H9 (cell line): ENCODE measurements around the gene IGSF9B. TPM values are rescaled to one million over a fixed set of nuclear protein-coding genes. Genes with fewer than 3 reads are reported as not detected.

Experiments used
- DNase-seq: peaks from one replicate; pipeline ENCODE4 v3.0.0-alpha.2; 2017
- H2AFZ ChIP-seq: one replicate; pipeline ENCODE4 v1.6.1; 2013; ENCODE audit warnings: mild to moderate bottlenecking, low read length, control low read depth, moderate library complexity
- H2AK5ac ChIP-seq: 2 replicates; pipeline ENCODE4 v1.6.1; 2013; ENCODE audit warnings: low read length, control low read depth, mixed read lengths; ENCODE audit not compliant: insufficient read length
- H2BK120ac ChIP-seq: one replicate; pipeline ENCODE4 v1.6.1; 2013; ENCODE audit warnings: low read depth, mild to moderate bottlenecking, low read length, control low read depth, inconsistent platforms; ENCODE audit not compliant: poor library complexity, severe bottlenecking
- H2BK12ac ChIP-seq: 2 replicates; pipeline ENCODE4 v1.6.1; 2013; ENCODE audit warnings: low read length, control low read depth, mixed read lengths, low read depth; ENCODE audit not compliant: insufficient read length
- H2BK15ac ChIP-seq: 2 replicates; pipeline ENCODE4 v1.6.1; 2013; ENCODE audit warnings: low read depth, low read length, control low read depth
- H2BK20ac ChIP-seq: one replicate; pipeline ENCODE4 v1.6.1; 2013; ENCODE audit warnings: low read depth, mild to moderate bottlenecking, low read length, control low read depth, inconsistent platforms; ENCODE audit not compliant: poor library complexity, severe bottlenecking
- H2BK5ac ChIP-seq: 2 replicates; pipeline ENCODE4 v1.6.1; 2013; ENCODE audit warnings: low read length, control low read depth, mixed read lengths; ENCODE audit not compliant: insufficient read length
- H3K14ac ChIP-seq: 2 replicates; pipeline ENCODE4 v1.6.1; 2013; ENCODE audit warnings: low read length, control low read depth; ENCODE audit not compliant: insufficient read depth
- H3K18ac ChIP-seq: 2 replicates; pipeline ENCODE4 v1.6.1; 2013; ENCODE audit warnings: low read depth, mild to moderate bottlenecking, mixed read lengths, low read length, control low read depth; ENCODE audit not compliant: insufficient read length
- H3K23ac ChIP-seq: 2 replicates; pipeline ENCODE4 v1.6.1; 2013; ENCODE audit warnings: low read length, control low read depth, mixed read lengths, low read depth; ENCODE audit not compliant: insufficient read length
- H3K23me2 ChIP-seq: 2 replicates; pipeline ENCODE4 v1.6.1; 2013; ENCODE audit warnings: low read depth, mild to moderate bottlenecking, mixed read lengths, low read length, control low read depth; ENCODE audit not compliant: insufficient read length, poor library complexity, severe bottlenecking
- H3K27ac ChIP-seq: 2 replicates; pipeline ENCODE4 v1.5.1; 2013; ENCODE audit warnings: low read length, control low read depth, mixed read lengths, low read depth; ENCODE audit not compliant: insufficient read length
- H3K27me3 ChIP-seq: 2 replicates; pipeline ENCODE4 v1.6.1; 2013; ENCODE audit warnings: low read length, control low read depth, inconsistent platforms; ENCODE audit not compliant: insufficient read depth
- H3K4ac ChIP-seq: 2 replicates; pipeline ENCODE4 v1.6.1; 2013; ENCODE audit warnings: low read depth, mild to moderate bottlenecking, control low read depth, inconsistent platforms, low read length, moderate library complexity
- H3K4me1 ChIP-seq: 2 replicates; pipeline ENCODE4 v1.6.1; 2013; ENCODE audit warnings: low read length, control low read depth, inconsistent platforms; ENCODE audit not compliant: insufficient read depth
- H3K4me2 ChIP-seq: 2 replicates; pipeline ENCODE4 v1.6.1; 2013; ENCODE audit warnings: low read length, control low read depth, mixed read lengths; ENCODE audit not compliant: insufficient read length, insufficient read depth
- H3K56ac ChIP-seq: 2 replicates; pipeline ENCODE4 v1.6.1; 2013; ENCODE audit warnings: low read depth, mild to moderate bottlenecking, mixed read lengths, low read length, control low read depth; ENCODE audit not compliant: insufficient read length
- H3K79me1 ChIP-seq: 2 replicates; pipeline ENCODE4 v1.6.1; 2013; ENCODE audit warnings: low read depth, mild to moderate bottlenecking, moderate library complexity, low read length, control low read depth, inconsistent platforms; ENCODE audit not compliant: insufficient read depth, poor library complexity, severe bottlenecking
- H3K79me2 ChIP-seq: 2 replicates; pipeline ENCODE4 v1.6.1; 2013; ENCODE audit warnings: low read length, control low read depth, inconsistent platforms; ENCODE audit not compliant: insufficient read depth
- H3K9ac ChIP-seq: 2 replicates; pipeline ENCODE4 v1.6.1; 2013; ENCODE audit warnings: low read length, control low read depth, mixed read lengths; ENCODE audit not compliant: insufficient read length; ENCODE audit errors: extremely low read depth
- H3K9me3 ChIP-seq: one replicate; pipeline ENCODE4 v1.6.1; 2013; ENCODE audit warnings: low read depth, low read length, inconsistent platforms; ENCODE audit not compliant: control insufficient read depth
- H3T11ph ChIP-seq: one replicate; pipeline ENCODE4 v1.6.1; 2013; ENCODE audit warnings: mild to moderate bottlenecking, low read length, control low read depth, inconsistent platforms
- H4K20me1 ChIP-seq: one replicate; pipeline ENCODE4 v1.6.1; 2013; ENCODE audit not compliant: control insufficient read depth, insufficient read length, insufficient read depth
- H4K5ac ChIP-seq: 2 replicates; pipeline ENCODE4 v1.6.1; 2013; ENCODE audit warnings: low read depth, mild to moderate bottlenecking, mixed read lengths, low read length, control low read depth; ENCODE audit not compliant: insufficient read length
- H4K8ac ChIP-seq: replicated peaks from 2 replicates; pipeline ENCODE4 v1.6.1; 2013; ENCODE audit warnings: low read length, control low read depth, mixed read lengths, low read depth; ENCODE audit not compliant: insufficient read length
- H4K91ac ChIP-seq: 2 replicates; pipeline ENCODE4 v1.6.1; 2013; ENCODE audit warnings: low read depth, mild to moderate bottlenecking, moderate library complexity, mixed read lengths, low read length, control low read depth; ENCODE audit not compliant: insufficient read length
- H3K27ac Mint-ChIP-seq, 3 experiments: 2 replicates in 2 of 3; 3 replicates in 1 of 3; pipeline ENCODE4 v1.8.0; 2020 to 2021; ENCODE audit warnings: mixed read lengths in 3 of 3, mild to moderate bottlenecking in 1 of 3, moderate library complexity in 1 of 3
- H3K27me3 Mint-ChIP-seq: 2 replicates; pipeline ENCODE4 v1.8.0; 2021; ENCODE audit warnings: low read depth, mild to moderate bottlenecking, moderate library complexity, mixed read lengths
- H3K36me3 Mint-ChIP-seq, 3 experiments: 2 replicates in 2 of 3; 3 replicates in 1 of 3; pipeline ENCODE4 v1.8.0; 2020 to 2021; ENCODE audit warnings: low read depth in 3 of 3, mixed read lengths in 3 of 3; ENCODE audit not compliant: insufficient read depth in 1 of 3
- H3K4me1 Mint-ChIP-seq, 2 experiments: 2 replicates each; pipeline ENCODE4 v1.8.0; 2020; ENCODE audit warnings: mixed read lengths in 2 of 2
- H3K4me3 Mint-ChIP-seq, 2 experiments: 2 replicates in 1 of 2; 3 replicates in 1 of 2; pipeline ENCODE4 v1.8.0; 2020 to 2021; ENCODE audit warnings: mild to moderate bottlenecking in 2 of 2, mixed read lengths in 2 of 2, moderate library complexity in 1 of 2
- H3K9me3 Mint-ChIP-seq, 2 experiments: 2 replicates in 1 of 2; 3 replicates in 1 of 2; pipeline ENCODE4 v1.8.0; 2020; ENCODE audit warnings: mild to moderate bottlenecking in 2 of 2, mixed read lengths in 2 of 2, moderate library complexity in 1 of 2
- CTCF ChIP-seq: fragments of 200-600 bp; sonication (generic); conservative IDR thresholded peaks from 3 replicates; pipeline ENCODE4 v1.8.0; 2021; ENCODE audit warnings: antibody characterized with exemption, mild to moderate bottlenecking
- WGBS: extraction: QIAGEN DNeasy Blood & Tissue Kit; methylation state at CpG from one replicate; pipeline ENCODE4 v1.1.7; 2013; ENCODE audit warnings: missing lambda C conversion rate, low lambda C conversion rate, mixed read lengths; ENCODE audit not compliant: insufficient read length; ENCODE audit errors: extremely low coverage; 5-methylcytosine and 5-hydroxymethylcytosine counted together
- total RNA-seq: library from RNA; stranded (reverse); gene quantifications from 2 replicates; pipeline ENCODE4 v1.2.1, GENCODE V29; 2021

IGSF9B gene
- total RNA-seq, 1 experiment from 2014 or later, result 25.7 TPM

GRCh38 chr11:133981156-133981555, 24.4 kb upstream of the IGSF9B start:
- Histone ChIP-seq H3K23me2 (no peaks in the 10 kb centered on the region), H2AFZ (no peak overlapping the region), H3K4ac (no peak overlapping the region), H4K8ac (no peak overlapping the region), H2BK15ac (no peak overlapping the region), H3K4me2 (no peak overlapping the region), H3K14ac (no peak overlapping the region), H2BK120ac (no peak overlapping the region), H2BK12ac (no peak overlapping the region), H2BK20ac (no peak overlapping the region), H3K9me3 (no peaks in the 10 kb centered on the region), H4K20me1 (no peaks in the 10 kb centered on the region), H3K4me1 (no peaks in the 10 kb centered on the region), H3K56ac (no peak overlapping the region), H3K27ac (no peak overlapping the region), H3T11ph (no peak overlapping the region), H4K5ac (no peak overlapping the region), H3K9ac (no peak overlapping the region), H3K27me3 (no peaks in the 10 kb centered on the region), H4K91ac (no peak overlapping the region), H3K79me1 (no peaks in the 10 kb centered on the region), H2BK5ac (no peak overlapping the region), H2AK5ac (no peak overlapping the region), H3K79me2 (no peaks in the 10 kb centered on the region), H3K23ac (no peak overlapping the region), H3K18ac (no peak overlapping the region)
- Mint-ChIP-seq H3K4me1 (peaks cover 2% of the 10 kb centered on the region in 2 experiments; a peak in 1 of 4 replicates), H3K4me3 (no peak overlapping the region), H3K9me3 (no peaks in the 10 kb centered on the region), H3K27ac (no peak overlapping the region), H3K36me3 (no peaks in the 10 kb centered on the region), H3K27me3 (peaks cover 29% of the 10 kb centered on the region)
- no CpG with 5 or more reads among the region's 5 CpGs for WGBS
- no peak for TF ChIP-seq CTCF
- no peak for DNase-seq
